Measurements from ENCODE around the gene JAK2.
"Not testable (repeated sequence)": the region's sequence is repeated elsewhere in the genome, so short reads cannot be mapped to it uniquely, and the experiment has no call there.

DNA sequence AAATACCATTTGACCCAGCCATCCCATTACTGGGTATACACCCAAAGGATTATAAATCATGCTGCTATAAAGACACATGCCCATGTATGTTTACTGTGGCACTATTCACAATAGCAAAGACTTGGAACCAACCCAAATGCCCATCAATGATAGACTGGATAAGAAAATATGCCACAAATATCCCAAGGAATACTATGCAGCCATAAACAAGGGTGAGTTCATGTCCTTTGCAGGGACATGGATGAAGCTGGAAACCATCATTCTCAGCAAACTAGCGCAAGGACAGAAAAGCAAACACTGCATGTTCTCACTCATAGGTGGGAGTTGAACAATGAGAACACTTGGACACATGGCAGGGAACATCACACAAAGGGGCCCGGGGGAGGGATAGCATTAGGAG, 121.4 kb downstream of the JAK2 start:
- TF ChIP-seq ZBTB8A (tag by site-specific recombination; IDR thresholded peaks at IDR 0.05); ZNF324 (tag by site-specific recombination; IDR thresholded peaks at IDR 0.05); ZNF311 (tag by site-specific recombination; IDR thresholded peaks at IDR 0.05; ENCODE audit: borderline replicate concordance); ZNF701 (tag by site-specific recombination; IDR thresholded peaks at IDR 0.05); ZNF350 (tag by site-specific recombination; IDR thresholded peaks at IDR 0.05); ZNF670 (tag by site-specific recombination; IDR thresholded peaks at IDR 0.05; ENCODE audit: low read depth); OSR2 (tag by site-specific recombination; IDR thresholded peaks at IDR 0.05); ZNF76 (tag by site-specific recombination; IDR thresholded peaks at IDR 0.05; ENCODE audit: borderline replicate concordance, low read depth); ZNF138 (tag by site-specific recombination; IDR thresholded peaks at IDR 0.05; ENCODE audit: borderline replicate concordance); KLF16 (tag by site-specific recombination; IDR thresholded peaks at IDR 0.05); CTCF (tag by site-specific recombination; IDR thresholded peaks at IDR 0.05); HOXA7 (CRISPR knock-in tag; IDR thresholded peaks at IDR 0.05; ENCODE audit: borderline replicate concordance): not testable (repeated sequence)
